Measurements from ENCODE around the gene ZRANB3.

- TF ChIP-seq CTCF (IDR thresholded peaks at IDR 0.05; ENCODE audit: insufficient read depth, low read depth, low read length) (no peak), EZH2 (IDR thresholded peaks at IDR 0.05; ENCODE audit: insufficient read depth, low read length) (no peak)
Measured at GRCh38 chr2:135167273-135167672, 363.7 kb downstream of the ZRANB3 start.
